Panc1 (cell line): ENCODE measurements around the gene SCLY. TPM values are rescaled to one million over a fixed set of nuclear protein-coding genes. Genes with fewer than 3 reads are reported as not detected.

Experiments used
- ATAC-seq: fragments of 200-7000 bp; cut with Tn5 transposase; 2 replicates; pipeline ENCODE4 v1.9.1; 2020; ENCODE audit warnings: mild to moderate bottlenecking, moderate library complexity
- BruUV-seq: library from RNA; stranded (reverse); fragments of 400-500 nt; replicated peaks from 2 replicates; lab custom pipeline; 2021; lab: Mats Ljungman, UMichigan
- CTCF ChIA-PET: fragments of 300-600 bp; sonication (Branson Sonifier 250); formaldehyde crosslinking; loops from one replicate; lab custom pipeline; 2022; ENCODE audit warnings: antibody characterized with exemption; lab: Charles Lee
- POLR2A ChIA-PET: fragments of 300-600 bp; sonication (Branson Sonifier 250); formaldehyde crosslinking; loops from one replicate; lab custom pipeline; 2022; ENCODE audit warnings: antibody characterized with exemption; lab: Charles Lee
- DNase-seq: peaks from one replicate; pipeline ENCODE4 v3.0.0-alpha.2; 2010; ENCODE audit warnings: low read depth, low spot score
- H3K27ac ChIP-seq: 2 replicates; pipeline ENCODE4 v1.5.1; 2011; ENCODE audit warnings: mild to moderate bottlenecking, low read length, inconsistent platforms
- H3K27me3 ChIP-seq: fragments of 200-500 bp; sonication (Bioruptor generic); 2 replicates; pipeline ENCODE4 v1.6.0; 2014; ENCODE audit warnings: low read length, inconsistent platforms; ENCODE audit not compliant: control insufficient read depth, insufficient read depth
- H3K36me3 ChIP-seq: fragments of 200-500 bp; sonication (Bioruptor generic); 2 replicates; pipeline ENCODE4 v1.5.1; 2014; ENCODE audit warnings: inconsistent platforms, mild to moderate bottlenecking, low read length, moderate library complexity; ENCODE audit not compliant: control insufficient read depth, insufficient read depth
- H3K4me1 ChIP-seq: 2 replicates; pipeline ENCODE4 v1.5.1; 2011; ENCODE audit warnings: inconsistent platforms, mild to moderate bottlenecking, low read length, moderate library complexity; ENCODE audit not compliant: control insufficient read depth, insufficient read depth
- H3K4me3 ChIP-seq, 2 experiments: 2 replicates each; pipeline ENCODE4 v1.5.1; 2011 to 2012; ENCODE audit warnings: low read depth in 2 of 2, low read length in 2 of 2, mild to moderate bottlenecking in 2 of 2, inconsistent platforms in 1 of 2, moderate library complexity in 1 of 2
- H3K9me3 ChIP-seq: fragments of 200-500 bp; sonication (Bioruptor generic); 2 replicates; pipeline ENCODE4 v1.5.1; 2014; ENCODE audit warnings: low read depth, mild to moderate bottlenecking, inconsistent platforms, low read length, moderate library complexity; ENCODE audit not compliant: control insufficient read depth, insufficient read depth
- POLR2AphosphoS5 ChIP-seq: IDR thresholded peaks from 2 replicates; pipeline ENCODE4 v1.6.1; 2012; ENCODE audit warnings: mild to moderate bottlenecking, low read depth, low read length, moderate library complexity
- SIN3A ChIP-seq: IDR thresholded peaks from 2 replicates; pipeline ENCODE4 v1.6.1; 2012; ENCODE audit warnings: low read depth, mild to moderate bottlenecking, low read length, moderate library complexity, borderline replicate concordance; ENCODE audit not compliant: insufficient read depth
- TCF7L2 ChIP-seq: IDR thresholded peaks from 2 replicates; pipeline ENCODE4 v1.6.1; 2011; ENCODE audit warnings: mild to moderate bottlenecking, low read depth, low read length, inconsistent platforms
- in situ Hi-C: cut with HindIII; loops from 2 replicates; pipeline ENCODE4 v1.10.0; 2016; ENCODE audit warnings: low sequenced_read_pairs, low pct_unique_long_range_greater_than_20kb
- intact Hi-C: fragments of 100-400 bp; cut with micrococcal nuclease; formaldehyde crosslinking; loops from one replicate; pipeline ENCODE4 v1.10.0; 2022; ENCODE audit not compliant: unreplicated experiment
- total RNA-seq: library from RNA; stranded (reverse); gene quantifications from one replicate; pipeline ENCODE4 v1.2.1, GENCODE V29; 2021; ENCODE audit not compliant: unreplicated experiment
- TF ChIP-seq, protein P1 (sequence below): fragments of 450-650 bp; IDR thresholded peaks from 2 replicates; pipeline ENCODE4 v1.5.1; 2017; ENCODE audit warnings: mild to moderate bottlenecking
- TF ChIP-seq, protein P2 (sequence below), 2 experiments: IDR thresholded peaks; 2 replicates each; pipeline ENCODE4 v1.6.1; 2011 to 2012; ENCODE audit warnings: low read depth in 2 of 2, control low read depth in 1 of 2, low read length in 1 of 2, mild to moderate bottlenecking in 1 of 2, moderate library complexity in 1 of 2; ENCODE audit not compliant: insufficient read depth in 1 of 2

Gene SCLY
- total RNA-seq, 1 experiment from 2014 or later = 31.4 TPM

GRCh38 chr2:238119756-238120462 is 59.1 kb downstream of the SCLY start:
- Histone ChIP-seq H3K27me3 (no peaks in the 10 kb centered on the region), H3K4me1 (no peaks in the 10 kb centered on the region), H3K36me3 (no peaks in the 10 kb centered on the region), H3K4me3 (no peak overlapping the region), H3K9me3 (no peaks in the 10 kb centered on the region), H3K27ac (no peak overlapping the region)
- peak; percentile 31; the same call in 1 of the 2 replicates for ATAC-seq
- ChIA-PET POLR2A (no interaction called here), CTCF (no interaction called here)
- no TSS peak for BruUV-seq
- TF ChIP-seq POLR2AphosphoS5 = no peak
- TF ChIP-seq, protein P1, sequence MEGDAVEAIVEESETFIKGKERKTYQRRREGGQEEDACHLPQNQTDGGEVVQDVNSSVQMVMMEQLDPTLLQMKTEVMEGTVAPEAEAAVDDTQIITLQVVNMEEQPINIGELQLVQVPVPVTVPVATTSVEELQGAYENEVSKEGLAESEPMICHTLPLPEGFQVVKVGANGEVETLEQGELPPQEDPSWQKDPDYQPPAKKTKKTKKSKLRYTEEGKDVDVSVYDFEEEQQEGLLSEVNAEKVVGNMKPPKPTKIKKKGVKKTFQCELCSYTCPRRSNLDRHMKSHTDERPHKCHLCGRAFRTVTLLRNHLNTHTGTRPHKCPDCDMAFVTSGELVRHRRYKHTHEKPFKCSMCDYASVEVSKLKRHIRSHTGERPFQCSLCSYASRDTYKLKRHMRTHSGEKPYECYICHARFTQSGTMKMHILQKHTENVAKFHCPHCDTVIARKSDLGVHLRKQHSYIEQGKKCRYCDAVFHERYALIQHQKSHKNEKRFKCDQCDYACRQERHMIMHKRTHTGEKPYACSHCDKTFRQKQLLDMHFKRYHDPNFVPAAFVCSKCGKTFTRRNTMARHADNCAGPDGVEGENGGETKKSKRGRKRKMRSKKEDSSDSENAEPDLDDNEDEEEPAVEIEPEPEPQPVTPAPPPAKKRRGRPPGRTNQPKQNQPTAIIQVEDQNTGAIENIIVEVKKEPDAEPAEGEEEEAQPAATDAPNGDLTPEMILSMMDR = no peak
- DNase-seq = no peak
- in situ Hi-C loops = no loop called here
- intact Hi-C loops = no loop called here

DNA sequence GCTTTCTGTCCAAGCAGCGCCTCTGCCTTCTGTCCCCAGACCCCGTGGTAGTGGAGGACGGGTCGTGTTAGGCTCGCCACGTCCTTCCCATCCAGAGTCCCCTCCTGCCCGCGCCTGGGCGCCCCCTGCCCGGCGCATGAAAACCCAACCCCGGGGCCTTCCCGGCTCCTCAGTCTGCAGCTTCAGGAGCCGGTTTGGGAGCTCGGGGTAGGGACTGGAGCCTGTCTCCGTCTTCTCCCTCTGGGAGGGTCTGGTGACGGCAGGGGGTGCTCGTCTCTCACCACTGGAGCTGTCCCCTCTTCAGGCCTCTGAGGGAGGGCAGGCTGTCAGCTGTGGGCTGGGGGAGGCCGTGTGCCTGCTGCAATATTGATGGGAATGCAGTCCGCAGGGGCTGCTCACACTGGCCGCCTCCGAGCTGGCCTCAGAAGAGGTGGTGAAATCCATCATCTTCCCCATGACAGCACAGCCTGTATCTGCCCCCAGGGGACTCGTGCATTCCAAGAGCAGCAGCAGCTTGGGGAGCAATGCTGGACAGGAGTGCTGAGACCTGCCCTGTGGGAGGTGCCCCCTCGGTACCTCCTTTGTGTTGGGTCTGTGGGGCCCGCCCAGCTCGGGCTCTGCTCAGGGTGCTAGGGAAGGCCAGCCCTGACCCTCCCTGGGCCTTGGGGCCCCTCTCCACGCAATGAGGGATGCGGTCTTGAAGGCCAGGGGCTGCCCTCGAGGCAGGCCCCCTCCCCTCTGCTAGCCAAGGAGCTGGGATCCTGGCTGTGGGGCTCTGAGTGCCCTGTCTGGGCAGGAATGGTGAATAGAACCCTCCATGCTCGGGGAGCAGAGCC is 59.9 kb downstream of the SCLY start:
- ATAC-seq (0 out of 2 replicates have a peak, but pooled peaks have one; percentile 24), DNase-seq (no peak)
- BruUV-seq = no TSS peak
- Histone ChIP-seq H3K4me3 (no peak overlapping the region), H3K27ac (no peak overlapping the region), H3K4me1 (no peaks in the 10 kb centered on the region), H3K36me3 (no peaks in the 10 kb centered on the region), H3K9me3 (no peaks in the 10 kb centered on the region), H3K27me3 (no peaks in the 10 kb centered on the region)
- in situ Hi-C loops = no loop called here
- TF ChIP-seq, protein P2, sequence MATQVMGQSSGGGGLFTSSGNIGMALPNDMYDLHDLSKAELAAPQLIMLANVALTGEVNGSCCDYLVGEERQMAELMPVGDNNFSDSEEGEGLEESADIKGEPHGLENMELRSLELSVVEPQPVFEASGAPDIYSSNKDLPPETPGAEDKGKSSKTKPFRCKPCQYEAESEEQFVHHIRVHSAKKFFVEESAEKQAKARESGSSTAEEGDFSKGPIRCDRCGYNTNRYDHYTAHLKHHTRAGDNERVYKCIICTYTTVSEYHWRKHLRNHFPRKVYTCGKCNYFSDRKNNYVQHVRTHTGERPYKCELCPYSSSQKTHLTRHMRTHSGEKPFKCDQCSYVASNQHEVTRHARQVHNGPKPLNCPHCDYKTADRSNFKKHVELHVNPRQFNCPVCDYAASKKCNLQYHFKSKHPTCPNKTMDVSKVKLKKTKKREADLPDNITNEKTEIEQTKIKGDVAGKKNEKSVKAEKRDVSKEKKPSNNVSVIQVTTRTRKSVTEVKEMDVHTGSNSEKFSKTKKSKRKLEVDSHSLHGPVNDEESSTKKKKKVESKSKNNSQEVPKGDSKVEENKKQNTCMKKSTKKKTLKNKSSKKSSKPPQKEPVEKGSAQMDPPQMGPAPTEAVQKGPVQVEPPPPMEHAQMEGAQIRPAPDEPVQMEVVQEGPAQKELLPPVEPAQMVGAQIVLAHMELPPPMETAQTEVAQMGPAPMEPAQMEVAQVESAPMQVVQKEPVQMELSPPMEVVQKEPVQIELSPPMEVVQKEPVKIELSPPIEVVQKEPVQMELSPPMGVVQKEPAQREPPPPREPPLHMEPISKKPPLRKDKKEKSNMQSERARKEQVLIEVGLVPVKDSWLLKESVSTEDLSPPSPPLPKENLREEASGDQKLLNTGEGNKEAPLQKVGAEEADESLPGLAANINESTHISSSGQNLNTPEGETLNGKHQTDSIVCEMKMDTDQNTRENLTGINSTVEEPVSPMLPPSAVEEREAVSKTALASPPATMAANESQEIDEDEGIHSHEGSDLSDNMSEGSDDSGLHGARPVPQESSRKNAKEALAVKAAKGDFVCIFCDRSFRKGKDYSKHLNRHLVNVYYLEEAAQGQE (IDR thresholded peaks at IDR 0.05; ENCODE audit: insufficient read depth in 1 of 2, low read depth in 2 of 2, low read length in 1 of 2) = no peak
- no peak for TF ChIP-seq POLR2AphosphoS5
- no peak for TF ChIP-seq SIN3A
- TF ChIP-seq TCF7L2 = no peak
- TF ChIP-seq, protein P1 = no peak; the same call in 1 of the 2 replicates
- CTCF ChIA-PET = no interaction called here
- POLR2A ChIA-PET = no interaction called here
- intact Hi-C loops = no loop called here
